Astrocyte (in vitro differentiated cells and primary cell): Measurements from ENCODE around the gene GSS. TPM values are rescaled to one million over a fixed set of nuclear protein-coding genes. Genes with fewer than 3 reads are reported as not detected.

Experiments
- DNase-seq: peaks from one replicate; pipeline ENCODE4 v3.0.0-alpha.2; 2010; ENCODE audit warnings: low read depth
- FAIRE-seq: peaks from 2 replicates; lab custom pipeline; 2011; peaks lifted over from hg19 to GRCh38; lab: Jason Lieb, UNC
- H2AFZ ChIP-seq: 2 replicates; pipeline ENCODE4 v1.6.0; 2012; ENCODE audit warnings: low read depth, low read length, inconsistent platforms
- H3K27ac ChIP-seq: 2 replicates; pipeline ENCODE4 v1.5.1; 2011; ENCODE audit warnings: low read depth, low read length, inconsistent platforms
- H3K27me3 ChIP-seq: 2 replicates; pipeline ENCODE4 v1.6.0; 2011; ENCODE audit warnings: low read length, inconsistent platforms; ENCODE audit not compliant: insufficient read depth
- H3K36me3 ChIP-seq: 2 replicates; pipeline ENCODE4 v1.5.1; 2011; ENCODE audit warnings: low read length, inconsistent platforms; ENCODE audit not compliant: insufficient read depth
- H3K4me1 ChIP-seq: 2 replicates; pipeline ENCODE4 v1.5.1; 2011; ENCODE audit warnings: low read length, inconsistent platforms; ENCODE audit not compliant: insufficient read depth
- H3K4me2 ChIP-seq: 2 replicates; pipeline ENCODE4 v1.6.0; 2012; ENCODE audit warnings: low read length, inconsistent platforms
- H3K4me3 ChIP-seq: 2 replicates; pipeline ENCODE4 v1.5.1; 2011; ENCODE audit warnings: low read depth, mild to moderate bottlenecking, low read length, inconsistent platforms; ENCODE audit not compliant: insufficient read depth
- H3K79me2 ChIP-seq: 2 replicates; pipeline ENCODE4 v1.6.0; 2012; ENCODE audit warnings: mild to moderate bottlenecking, low read length, inconsistent platforms; ENCODE audit not compliant: insufficient read depth
- H3K9ac ChIP-seq: 2 replicates; pipeline ENCODE4 v1.6.0; 2012; ENCODE audit warnings: mild to moderate bottlenecking, low read length, inconsistent platforms
- H3K9me3 ChIP-seq: 2 replicates; pipeline ENCODE4 v1.5.1; 2012; ENCODE audit warnings: low read depth, mild to moderate bottlenecking, low read length, inconsistent platforms; ENCODE audit not compliant: insufficient read depth
- H4K20me1 ChIP-seq: 2 replicates; pipeline ENCODE4 v1.6.0; 2012; ENCODE audit warnings: low read length, inconsistent platforms; ENCODE audit not compliant: insufficient read depth
- H3K27ac Mint-ChIP-seq: one replicate; pipeline ENCODE4 v1.8.0; 2021; ENCODE audit warnings: mild to moderate bottlenecking, mixed read lengths; ENCODE audit not compliant: unreplicated experiment
- H3K27me3 Mint-ChIP-seq: one replicate; pipeline ENCODE4 v1.8.0; 2021; ENCODE audit warnings: low read depth, mixed read lengths; ENCODE audit not compliant: unreplicated experiment
- H3K36me3 Mint-ChIP-seq: one replicate; pipeline ENCODE4 v1.8.0; 2021; ENCODE audit warnings: low read depth, mixed read lengths; ENCODE audit not compliant: unreplicated experiment
- H3K4me1 Mint-ChIP-seq: one replicate; pipeline ENCODE4 v1.8.0; 2021; ENCODE audit warnings: low read depth, mixed read lengths; ENCODE audit not compliant: unreplicated experiment
- H3K4me3 Mint-ChIP-seq: one replicate; pipeline ENCODE4 v1.8.0; 2021; ENCODE audit warnings: mild to moderate bottlenecking, moderate library complexity, mixed read lengths; ENCODE audit not compliant: unreplicated experiment
- H3K9me3 Mint-ChIP-seq: one replicate; pipeline ENCODE4 v1.8.0; 2021; ENCODE audit warnings: mild to moderate bottlenecking, mixed read lengths; ENCODE audit not compliant: unreplicated experiment
- CTCF ChIP-seq: IDR thresholded peaks from 2 replicates; pipeline ENCODE4 v1.5.1; 2011; ENCODE audit warnings: low read depth, mild to moderate bottlenecking, inconsistent platforms, low read length, moderate library complexity; ENCODE audit not compliant: insufficient read depth
- EZH2 ChIP-seq: IDR thresholded peaks from 2 replicates; pipeline ENCODE4 v1.6.1; 2012; ENCODE audit warnings: mild to moderate bottlenecking, low read length, inconsistent platforms; ENCODE audit not compliant: insufficient read depth
- total RNA-seq: library from RNA; stranded (reverse); gene quantifications from 2 replicates; pipeline ENCODE4 v1.2.1, GENCODE V29; 2021

Gene GSS
- total RNA-seq, 1 donor from 2014 or later = 44.6 TPM

GRCh38 chr20:34943808-34944567 lies 11.6 kb downstream of the GSS start:
- H3K27me3 ChIP-seq = no peaks in the 10 kb centered on the region
- Mint-ChIP-seq H3K27ac (no peak overlapping the region), H3K27me3 (no peaks in the 10 kb centered on the region), H3K36me3 (peaks cover 24% of the 10 kb centered on the region), H3K9me3 (no peaks in the 10 kb centered on the region), H3K4me1 (peaks cover 25% of the 10 kb centered on the region), H3K4me3 (no peak overlapping the region)
- FAIRE-seq = no peak
- no peak overlapping the region for H3K27ac ChIP-seq
- no peaks in the 10 kb centered on the region for H3K79me2 ChIP-seq
- H3K4me2 ChIP-seq = no peak overlapping the region
- TF ChIP-seq EZH2 (no peak), CTCF (no peak)
- H3K36me3 ChIP-seq = peaks cover 32% of the 10 kb centered on the region
- no peak overlapping the region for H2AFZ ChIP-seq
- no peak overlapping the region for H3K4me3 ChIP-seq
- H3K9ac ChIP-seq = no peak overlapping the region
- DNase-seq = peak; percentile 34
- H3K9me3 ChIP-seq = no peaks in the 10 kb centered on the region
- no peaks in the 10 kb centered on the region for H4K20me1 ChIP-seq
- H3K4me1 ChIP-seq = peaks cover 6% of the 10 kb centered on the region

GRCh38 chr20:34942301-34942700 lies 13.3 kb downstream of the GSS start:
- no peaks in the 10 kb centered on the region for H3K79me2 ChIP-seq
- TF ChIP-seq EZH2 (no peak), CTCF (no peak)

GRCh38 chr20:34941226-34941625 lies 14.4 kb downstream of the GSS start:
- no peaks in the 10 kb centered on the region for H3K9me3 Mint-ChIP-seq

More at GRCh38 chr20:34942301-34942700, 13.3 kb downstream of the GSS start:
- Histone ChIP-seq H3K27ac (no peak overlapping the region), H3K4me3 (no peak overlapping the region), H2AFZ (no peak overlapping the region), H3K9me3 (no peaks in the 10 kb centered on the region), H3K9ac (no peak overlapping the region), H3K36me3 (peaks cover 33% of the 10 kb centered on the region), H3K4me1 (peaks cover 6% of the 10 kb centered on the region), H4K20me1 (no peaks in the 10 kb centered on the region), H3K27me3 (no peaks in the 10 kb centered on the region), H3K4me2 (no peak overlapping the region)
- no peaks in the 10 kb centered on the region for H3K27me3 Mint-ChIP-seq
- H3K9me3 Mint-ChIP-seq = no peaks in the 10 kb centered on the region
- no peak for FAIRE-seq
- H3K27ac Mint-ChIP-seq = no peak overlapping the region
- no peak for DNase-seq
- no peak overlapping the region for H3K4me3 Mint-ChIP-seq
- peaks cover 25% of the 10 kb centered on the region for H3K4me1 Mint-ChIP-seq
- peaks cover 31% of the 10 kb centered on the region for H3K36me3 Mint-ChIP-seq

More at GRCh38 chr20:34941226-34941625, 14.4 kb downstream of the GSS start:
- Histone ChIP-seq H3K36me3 (peaks cover 38% of the 10 kb centered on the region), H4K20me1 (no peaks in the 10 kb centered on the region), H3K9ac (no peak overlapping the region), H3K4me1 (peaks cover 6% of the 10 kb centered on the region), H2AFZ (no peak overlapping the region), H3K27ac (no peak overlapping the region), H3K79me2 (no peaks in the 10 kb centered on the region), H3K4me2 (no peak overlapping the region), H3K9me3 (no peaks in the 10 kb centered on the region), H3K27me3 (no peaks in the 10 kb centered on the region), H3K4me3 (no peak overlapping the region)
- H3K4me1 Mint-ChIP-seq = peaks cover 22% of the 10 kb centered on the region
- DNase-seq (no peak), FAIRE-seq (no peak)
- H3K4me3 Mint-ChIP-seq = no peak overlapping the region
- TF ChIP-seq EZH2 (no peak), CTCF (no peak)
- no peaks in the 10 kb centered on the region for H3K27me3 Mint-ChIP-seq
- no peak overlapping the region for H3K27ac Mint-ChIP-seq
- peaks cover 37% of the 10 kb centered on the region for H3K36me3 Mint-ChIP-seq
